ENCODE results near the gene RFTN1. TPM values are rescaled to one million over a fixed set of nuclear protein-coding genes. Genes with fewer than 3 reads are reported as not detected.
A peak's percentile ranks its signal among the peaks of the same experiment; 100 is the strongest.

The RFTN1 gene
- total RNA-seq, 2 experiments from 2014 or later: 81.8 to 152 TPM

DNA sequence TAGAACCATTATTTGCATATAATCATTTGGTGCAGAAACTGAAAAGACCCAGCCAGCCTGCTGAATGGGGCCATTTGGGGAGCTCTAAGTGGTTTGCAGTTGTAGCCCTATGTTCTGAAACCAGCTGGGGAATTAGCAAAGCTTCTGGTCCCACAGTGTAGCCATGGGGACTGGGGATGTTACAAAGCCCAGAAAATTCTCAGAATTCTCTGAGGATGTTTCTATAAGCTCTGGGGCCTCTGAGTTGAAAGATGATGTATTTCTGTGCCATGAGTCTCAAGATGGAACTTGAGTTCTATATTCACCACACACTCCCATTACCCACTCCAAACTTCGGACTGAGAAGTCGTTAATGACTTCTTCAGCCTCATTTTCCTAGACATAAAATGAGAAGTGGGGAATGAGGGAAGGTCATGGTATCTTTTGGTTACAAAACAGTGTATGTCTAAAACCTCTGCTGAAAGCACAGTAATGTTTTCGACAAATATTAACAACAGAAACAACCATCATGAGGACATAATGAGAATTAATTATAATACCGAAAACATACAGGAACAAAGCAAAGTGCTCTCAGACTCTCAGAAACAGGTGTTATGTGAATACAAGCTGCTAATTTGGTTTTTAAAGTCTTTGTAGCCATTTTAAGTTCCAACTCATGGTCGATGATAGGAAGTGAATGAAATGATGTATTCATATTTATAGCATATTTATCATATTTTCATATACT, 89.4 kb downstream of the RFTN1 start:
- DNase-seq (ENCODE audit: low spot score): peak; percentile 37
- TF ChIP-seq EZH2phosphoT487 (IDR thresholded peaks at IDR 0.05; ENCODE audit: borderline replicate concordance, low read depth, low read length): no peak
- no peak for TF ChIP-seq CTCF (conservative IDR thresholded peaks at IDR 0.05; ENCODE audit: low read length)
- H3K36me3 ChIP-seq (ENCODE audit: insufficient read depth, low read length): peaks cover 96% of the 10 kb centered on the region
- no peak overlapping the region for H2AFZ ChIP-seq (ENCODE audit: low read length)
- peak overlapping the region; percentile 30 for H3K4me2 ChIP-seq (ENCODE audit: low read length)
- no peaks in the 10 kb centered on the region for H4K20me1 ChIP-seq (ENCODE audit: insufficient read depth, low read length)
- peaks cover 80% of the 10 kb centered on the region for H3K4me1 ChIP-seq (ENCODE audit: insufficient read depth, low read length, poor library complexity, severe bottlenecking)
- no peaks in the 10 kb centered on the region for H3K9me2 ChIP-seq (ENCODE audit: insufficient read depth, low read length)
- H3K79me2 ChIP-seq (ENCODE audit: insufficient read depth, low read depth, low read length): peaks cover 99% of the 10 kb centered on the region
- intact Hi-C loops (cut with micrococcal nuclease; ENCODE audit: unreplicated experiment): no loop called here
- H3K27ac ChIP-seq (ENCODE audit: low read depth, low read length, poor library complexity, severe bottlenecking): peak overlapping the region; percentile 67
- no TSS peak for BruUV-seq (replicated peaks)
- ChIA-PET CTCF (ENCODE audit: unreplicated experiment) (interaction anchor here (0.6 kb wide), 2 partner anchors 45 to 57 kb away, joined by 3 read pairs; no protein-coding TSS in a partner anchor), POLR2A (interaction anchor here (0.6 to 1.6 kb wide), 12 partner anchors 9 to 1752 kb away, joined by 3 to 5 read pairs (median 3); no protein-coding TSS in a partner anchor)
- peak overlapping the region; percentile 15 for H3K4me3 ChIP-seq (ENCODE audit: low read depth, low read length, poor library complexity, severe bottlenecking)
- H3K9me3 ChIP-seq (ENCODE audit: low read length): no peaks in the 10 kb centered on the region; the same call in 1 of the 2 replicates

- Histone ChIP-seq H3K4me1 (ENCODE audit: insufficient read depth, low read length, poor library complexity, severe bottlenecking) (peaks cover 77% of the 10 kb centered on the region), H3K9me3 (ENCODE audit: low read length) (no peaks in the 10 kb centered on the region; the same call in 1 of the 2 replicates), H3K9me2 (ENCODE audit: insufficient read depth, low read length) (no peaks in the 10 kb centered on the region), H3K36me3 (ENCODE audit: insufficient read depth, low read length) (peaks cover 96% of the 10 kb centered on the region), H3K4me2 (ENCODE audit: low read length) (no peak overlapping the region), H3K79me2 (ENCODE audit: insufficient read depth, low read depth, low read length) (peaks cover 99% of the 10 kb centered on the region), H2AFZ (ENCODE audit: low read length) (no peak overlapping the region), H3K27ac (ENCODE audit: low read depth, low read length, poor library complexity, severe bottlenecking) (peak overlapping the region; percentile 67), H4K20me1 (ENCODE audit: insufficient read depth, low read length) (no peaks in the 10 kb centered on the region), H3K4me3 (ENCODE audit: low read depth, low read length, poor library complexity, severe bottlenecking) (no peak overlapping the region)
- DNase-seq (ENCODE audit: low spot score): no peak
- ChIA-PET POLR2A (interaction anchor here (0.7 to 1.6 kb wide), 7 partner anchors 15 to 89 kb away, joined by 3 to 10 read pairs (median 3); no protein-coding TSS in a partner anchor), CTCF (ENCODE audit: unreplicated experiment) (interaction anchor here (0.6 kb wide), 2 partner anchors 44 to 56 kb away, joined by 3 read pairs; no protein-coding TSS in a partner anchor)
- BruUV-seq (replicated peaks): no TSS peak
- TF ChIP-seq EZH2phosphoT487 (IDR thresholded peaks at IDR 0.05; ENCODE audit: borderline replicate concordance, low read depth, low read length) (no peak), CTCF (conservative IDR thresholded peaks at IDR 0.05; ENCODE audit: low read length) (no peak)
- intact Hi-C loops (cut with micrococcal nuclease; ENCODE audit: unreplicated experiment): no loop called here
Measured at GRCh38 chr3:16423298-16423697, 90.2 kb downstream of the RFTN1 start.

Measured in OCI-LY7 (cell line).